SK-N-SH (cell line): Measurements from ENCODE around the gene NBEA.

ENCODE experiments used
- REST ChIP-seq: IDR thresholded peaks from 2 replicates; pipeline ENCODE4 v1.6.1; 2012; ENCODE audit warnings: mild to moderate bottlenecking, low read depth, low read length, moderate library complexity
- TAF1 ChIP-seq: IDR thresholded peaks from 2 replicates; pipeline ENCODE4 v1.6.1; 2012; ENCODE audit warnings: low read depth, mild to moderate bottlenecking, low read length, moderate library complexity, borderline replicate concordance

DNA sequence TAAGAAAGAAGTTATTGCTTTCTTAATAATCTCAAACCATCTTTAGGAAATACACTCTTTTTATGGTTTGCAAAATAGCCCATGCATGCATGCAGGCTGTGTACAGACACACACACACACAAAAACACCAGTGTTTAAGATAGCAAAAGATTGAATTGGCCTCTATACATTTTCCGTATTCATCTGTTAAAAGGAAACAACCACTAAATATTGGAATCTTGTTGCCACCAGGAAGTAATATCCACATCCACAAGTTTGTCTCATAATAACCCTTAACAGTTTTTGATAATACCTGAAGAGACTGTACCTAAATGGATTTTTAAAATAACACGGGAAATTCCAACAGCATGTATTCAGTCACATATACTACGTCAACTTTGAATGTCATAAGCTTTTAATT, 541.7 kb downstream of the NBEA start:
- TF ChIP-seq REST (no peak), TAF1 (no peak)
